Measurements from ENCODE around the gene ATF6.

The ATF6 gene

GRCh38 chr1:161982507-161982895 is 216.4 kb downstream of the ATF6 start:
- H3K4me1 ChIP-seq (ENCODE audit: low read length): no peaks in the 10 kb centered on the region
- no peak for DNase-seq
- no peak overlapping the region for H2AFZ ChIP-seq (ENCODE audit: low read length)
- H3K9ac ChIP-seq (ENCODE audit: low read length): no peak overlapping the region
- H3K9me3 ChIP-seq (replicated peaks; ENCODE audit: insufficient read depth, low read length): no peaks in the 10 kb centered on the region
- no peaks in the 10 kb centered on the region for H3K9me2 ChIP-seq (replicated peaks; ENCODE audit: insufficient read depth, low read length)
- H3K27me3 ChIP-seq (replicated peaks; ENCODE audit: insufficient read depth, low read length): no peaks in the 10 kb centered on the region
- no peak overlapping the region for H3K4me2 ChIP-seq (ENCODE audit: low read depth, low read length)
- H3F3A ChIP-seq (ENCODE audit: insufficient read depth, low read length): no peaks in the 10 kb centered on the region
- no peaks in the 10 kb centered on the region for H4K20me1 ChIP-seq (ENCODE audit: insufficient read depth, low read length)
- H3K27ac ChIP-seq (ENCODE audit: low read length): no peak overlapping the region
- TF ChIP-seq CTCF (IDR thresholded peaks at IDR 0.05; ENCODE audit: low read length) (no peak), EZH2phosphoT487 (IDR thresholded peaks at IDR 0.05; ENCODE audit: low read length) (no peak), EZH2 (optimal IDR thresholded peaks at IDR 0.05; ENCODE audit: low read depth, low read length) (no peak)
- no peaks in the 10 kb centered on the region for H3K36me3 ChIP-seq (replicated peaks; ENCODE audit: insufficient read depth, low read length)
- H3K79me2 ChIP-seq (ENCODE audit: low read length): no peaks in the 10 kb centered on the region
- H3K4me3 ChIP-seq (ENCODE audit: low read length): no peak overlapping the region

- Histone ChIP-seq H3K4me1 (ENCODE audit: low read length) (no peaks in the 10 kb centered on the region), H3F3A (ENCODE audit: insufficient read depth, low read length) (no peaks in the 10 kb centered on the region), H3K27ac (ENCODE audit: low read length) (no peak overlapping the region), H3K79me2 (ENCODE audit: low read length) (no peaks in the 10 kb centered on the region), H3K36me3 (replicated peaks; ENCODE audit: insufficient read depth, low read length) (no peaks in the 10 kb centered on the region), H4K20me1 (ENCODE audit: insufficient read depth, low read length) (no peaks in the 10 kb centered on the region), H3K9me2 (replicated peaks; ENCODE audit: insufficient read depth, low read length) (no peaks in the 10 kb centered on the region), H3K4me3 (ENCODE audit: low read length) (no peak overlapping the region), H3K9me3 (replicated peaks; ENCODE audit: insufficient read depth, low read length) (no peaks in the 10 kb centered on the region), H3K9ac (ENCODE audit: low read length) (no peak overlapping the region), H3K27me3 (replicated peaks; ENCODE audit: insufficient read depth, low read length) (no peaks in the 10 kb centered on the region), H3K4me2 (ENCODE audit: low read depth, low read length) (no peak overlapping the region), H2AFZ (ENCODE audit: low read length) (no peak overlapping the region)
- DNase-seq: no peak
- no peak for TF ChIP-seq EZH2phosphoT487 (IDR thresholded peaks at IDR 0.05; ENCODE audit: low read length)
- TF ChIP-seq CTCF (IDR thresholded peaks at IDR 0.05; ENCODE audit: low read length): no peak
- TF ChIP-seq EZH2 (optimal IDR thresholded peaks at IDR 0.05; ENCODE audit: low read depth, low read length): no peak
These were observed 216.8 kb downstream of the ATF6 start for GRCh38 chr1:161982917-161983316.

GRCh38 chr1:161983725-161984124 is 217.6 kb downstream of the ATF6 start:
- Histone ChIP-seq H3K79me2 (ENCODE audit: low read length) (no peaks in the 10 kb centered on the region), H3K9ac (ENCODE audit: low read length) (no peak overlapping the region), H3K36me3 (replicated peaks; ENCODE audit: insufficient read depth, low read length) (no peaks in the 10 kb centered on the region), H3F3A (ENCODE audit: insufficient read depth, low read length) (no peaks in the 10 kb centered on the region), H3K4me1 (ENCODE audit: low read length) (no peaks in the 10 kb centered on the region), H3K27me3 (replicated peaks; ENCODE audit: insufficient read depth, low read length) (no peaks in the 10 kb centered on the region), H3K9me2 (replicated peaks; ENCODE audit: insufficient read depth, low read length) (no peaks in the 10 kb centered on the region), H3K27ac (ENCODE audit: low read length) (no peak overlapping the region), H3K9me3 (replicated peaks; ENCODE audit: insufficient read depth, low read length) (no peaks in the 10 kb centered on the region), H3K4me3 (ENCODE audit: low read length) (no peak overlapping the region), H2AFZ (ENCODE audit: low read length) (no peak overlapping the region), H3K4me2 (ENCODE audit: low read depth, low read length) (no peak overlapping the region), H4K20me1 (ENCODE audit: insufficient read depth, low read length) (no peaks in the 10 kb centered on the region)
- TF ChIP-seq EZH2 (optimal IDR thresholded peaks at IDR 0.05; ENCODE audit: low read depth, low read length) (no peak), CTCF (IDR thresholded peaks at IDR 0.05; ENCODE audit: low read length) (no peak), EZH2phosphoT487 (IDR thresholded peaks at IDR 0.05; ENCODE audit: low read length) (no peak)
- no peak for DNase-seq

All from MM.1S (cell line).